ENCODE data around the gene VDAC2. TPM values are rescaled to one million over a fixed set of nuclear protein-coding genes. Genes with fewer than 3 reads are reported as not detected.

Gene VDAC2
- total RNA-seq, 1 donor from 2014 or later: 244 TPM

GRCh38 chr10:75230600-75231038 is 20.0 kb downstream of the VDAC2 start:
- peak; percentile 79 for DNase-seq (ENCODE audit: low read depth)

GRCh38 chr10:75231672-75232581 is 21.3 kb downstream of the VDAC2 start:
- DNase-seq (ENCODE audit: low read depth): no peak

GRCh38 chr10:75233444-75234016 is 22.9 kb downstream of the VDAC2 start:
- DNase-seq (ENCODE audit: low read depth): no peak

GRCh38 chr10:75234017-75234682 is 23.6 kb downstream of the VDAC2 start:
- peak; percentile 62 for DNase-seq (ENCODE audit: low read depth)

GRCh38 chr10:75234683-75235374 is 24.2 kb downstream of the VDAC2 start:
- no peak for DNase-seq (ENCODE audit: low read depth)

- DNase-seq (ENCODE audit: low read depth): peak; percentile 64
Measured at GRCh38 chr10:75235375-75236177, 25.0 kb downstream of the VDAC2 start, which contains the start of gene COMTD1. Gene COMTD1, minus strand, starts transcription at chr10:75235957. Its CDS starts 29 bp downstream, at chr10:75235928.

GRCh38 chr10:75236178-75236825 is 25.7 kb downstream of the VDAC2 start:
- no peak for DNase-seq (ENCODE audit: low read depth)

- DNase-seq (ENCODE audit: low read depth): no peak
Measured at GRCh38 chr10:75238182-75239095, 27.8 kb downstream of the VDAC2 start.

- DNase-seq (ENCODE audit: low read depth): no peak
Measured at GRCh38 chr10:75239096-75239790, 28.6 kb downstream of the VDAC2 start.

GRCh38 chr10:75240329-75241076 is 29.9 kb downstream of the VDAC2 start:
- no peak for DNase-seq (ENCODE audit: low read depth)

GRCh38 chr10:75243426-75243825 is 32.8 kb downstream of the VDAC2 start:
- no peak for DNase-seq (ENCODE audit: low read depth)

GRCh38 chr10:75244487-75245353 is 34.1 kb downstream of the VDAC2 start:
- no peak for DNase-seq (ENCODE audit: low read depth)

GRCh38 chr10:75245354-75246250 is 35.0 kb downstream of the VDAC2 start:
- no peak for DNase-seq (ENCODE audit: low read depth)

GRCh38 chr10:75246506-75246905 is 35.9 kb downstream of the VDAC2 start:
- no peak for DNase-seq (ENCODE audit: low read depth)

- DNase-seq (ENCODE audit: low read depth): no peak
Measured at GRCh38 chr10:75247797-75248196, 37.2 kb downstream of the VDAC2 start.

GRCh38 chr10:75250934-75251333 is 40.3 kb downstream of the VDAC2 start:
- peak; percentile 74 for DNase-seq (ENCODE audit: low read depth)

Data from renal cortical epithelial cell (primary cell).